T-helper 9 cell (primary cell): ENCODE data around the gene DACH1.

Source experiments
- DNase-seq: peaks from one replicate; pipeline ENCODE4 v3.0.0-alpha.2; 2020

DACH1 gene

DNA sequence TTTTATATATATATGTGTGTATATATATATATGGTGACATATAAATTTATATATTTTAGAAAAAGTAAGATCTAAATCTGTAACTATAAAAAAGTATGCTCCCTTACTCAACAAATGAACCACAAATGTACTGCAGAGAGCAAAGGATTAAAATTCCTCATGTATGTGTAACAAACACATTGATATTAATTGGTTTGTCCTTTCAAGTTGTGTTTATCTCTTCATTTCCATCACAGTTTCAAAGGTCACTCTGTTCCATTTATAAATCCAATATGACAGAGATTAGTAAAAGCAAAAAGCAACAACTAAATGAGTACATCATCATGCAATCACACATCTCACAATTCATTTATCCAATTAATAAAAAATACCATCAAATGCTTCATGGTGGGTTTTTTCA lies 247.9 kb downstream of the DACH1 start:
- no peak for DNase-seq

DNA sequence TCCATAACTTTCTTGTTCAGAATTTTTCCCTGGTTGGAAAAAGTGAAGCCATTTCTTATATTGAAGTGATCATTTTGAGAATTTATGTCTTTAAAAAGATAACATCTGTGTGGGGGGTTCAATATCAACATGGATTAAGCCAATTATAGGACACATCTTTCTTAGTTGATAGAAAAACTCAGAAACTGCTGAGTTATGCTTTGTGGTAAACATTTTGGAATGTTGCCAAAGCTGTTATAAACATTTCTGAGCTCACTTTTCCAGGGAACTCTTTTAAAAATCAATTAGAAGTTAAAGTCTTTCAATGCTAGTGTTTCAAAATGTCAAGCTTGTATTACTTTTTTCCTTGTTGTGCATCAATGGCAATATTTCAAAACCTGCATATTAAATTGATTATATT lies 248.8 kb downstream of the DACH1 start:
- no peak for DNase-seq

DNA sequence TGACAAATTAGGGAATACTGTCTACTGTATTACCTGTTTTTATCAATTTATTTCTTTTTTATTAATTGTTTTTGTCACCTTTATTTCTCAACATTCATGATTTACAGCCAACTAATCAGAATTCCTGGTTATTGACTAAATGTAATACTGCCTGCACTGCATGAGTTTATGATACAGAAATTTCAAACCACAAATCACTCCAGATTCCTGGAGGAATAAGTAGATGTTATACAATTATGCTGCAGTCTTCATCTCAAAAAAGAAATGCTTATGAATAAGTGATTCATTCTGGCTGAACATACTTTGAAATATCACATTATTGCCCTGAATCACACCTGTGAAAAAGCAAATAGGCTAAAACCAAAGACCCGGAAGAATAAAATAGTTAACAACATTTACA lies 249.7 kb downstream of the DACH1 start:
- DNase-seq, result no peak

DNA sequence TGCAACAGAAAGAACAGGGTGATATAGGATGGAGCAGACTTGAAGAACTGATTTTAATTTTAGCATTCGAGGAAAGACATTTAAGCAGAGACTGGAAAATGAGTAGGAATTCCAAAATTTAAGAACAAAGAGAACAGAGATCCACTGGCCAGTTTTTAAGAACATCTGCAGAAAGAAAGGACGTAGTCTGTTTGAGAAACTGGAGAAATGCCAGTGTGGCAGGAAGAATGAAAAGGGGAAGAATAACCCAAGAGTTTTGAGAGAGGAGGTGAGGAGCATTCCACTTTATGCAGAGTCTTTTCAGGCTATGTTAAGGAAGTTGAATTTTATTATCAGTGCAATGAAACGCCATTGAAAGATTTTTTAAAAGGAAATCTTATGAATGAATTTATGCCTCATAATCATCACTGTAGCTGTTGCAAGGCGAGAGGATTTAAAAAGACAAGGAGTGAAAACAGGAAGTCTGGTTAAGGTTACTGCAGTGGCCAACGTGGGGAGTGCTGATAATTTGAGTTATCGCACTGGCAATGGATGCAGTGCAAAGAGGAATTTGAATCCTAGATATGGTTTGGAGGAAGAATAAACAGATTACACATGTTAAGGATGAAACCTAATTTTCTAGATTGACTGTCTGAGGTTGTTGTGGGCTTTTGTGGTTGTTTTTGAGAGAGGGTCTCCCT lies 253.8 kb downstream of the DACH1 start:
- no peak for DNase-seq

DNA sequence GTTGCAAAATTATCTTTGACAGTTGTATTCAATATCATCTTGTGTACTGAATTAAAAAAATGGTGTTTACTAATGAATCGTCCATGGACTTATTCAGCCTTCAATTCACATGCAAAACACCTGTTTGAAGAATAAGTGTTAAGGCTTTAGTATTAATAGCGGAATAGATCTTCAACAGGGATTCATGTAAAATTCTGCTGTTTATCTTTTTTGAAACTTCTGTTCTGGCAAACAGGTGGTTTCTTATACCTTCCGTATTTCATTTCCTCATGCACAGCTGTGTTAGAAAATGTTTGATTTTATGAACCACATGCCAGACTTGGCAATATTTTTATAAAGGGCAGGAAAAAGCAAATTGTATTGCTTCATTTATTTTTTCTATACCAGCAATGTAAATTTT lies 255.7 kb downstream of the DACH1 start:
- DNase-seq, result no peak

DNA sequence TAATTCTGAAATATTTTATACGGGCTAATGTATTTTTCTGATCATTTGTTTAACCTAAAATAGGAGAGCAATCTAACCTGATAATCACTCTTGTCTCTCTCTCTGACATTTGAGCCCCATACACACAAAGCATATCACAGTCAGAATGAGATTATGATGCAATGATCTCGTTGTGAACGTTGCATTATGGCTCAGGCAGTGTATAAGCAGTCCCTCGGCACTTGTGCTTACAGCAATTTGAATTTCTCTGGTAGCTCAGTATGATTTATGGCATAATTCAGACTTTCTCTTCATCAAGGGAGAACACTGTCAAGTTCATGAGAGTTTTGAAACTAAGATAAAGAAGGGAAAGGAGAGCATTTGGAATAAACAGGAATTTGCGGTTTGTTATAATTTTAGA lies 256.1 kb downstream of the DACH1 start:
- DNase-seq, result no peak

DNA sequence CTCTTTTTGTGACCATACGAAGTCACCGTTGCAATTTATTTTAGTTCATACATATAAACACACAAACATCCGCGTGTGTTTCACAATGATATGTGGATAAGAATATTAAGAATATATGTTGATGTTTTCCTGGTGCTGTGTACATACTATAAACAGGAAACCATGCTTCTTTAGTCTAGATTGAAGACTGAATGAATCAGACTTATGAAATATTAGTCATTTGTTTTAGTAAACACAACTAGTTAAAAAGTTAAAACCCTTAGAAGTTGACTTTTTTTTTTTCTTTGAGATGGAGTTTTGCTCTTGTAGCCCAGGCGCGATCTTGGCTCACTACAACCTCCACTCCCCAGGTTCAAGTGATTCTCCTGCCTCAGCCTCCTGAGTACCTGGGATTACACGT lies 257.7 kb downstream of the DACH1 start:
- no peak for DNase-seq

DNA sequence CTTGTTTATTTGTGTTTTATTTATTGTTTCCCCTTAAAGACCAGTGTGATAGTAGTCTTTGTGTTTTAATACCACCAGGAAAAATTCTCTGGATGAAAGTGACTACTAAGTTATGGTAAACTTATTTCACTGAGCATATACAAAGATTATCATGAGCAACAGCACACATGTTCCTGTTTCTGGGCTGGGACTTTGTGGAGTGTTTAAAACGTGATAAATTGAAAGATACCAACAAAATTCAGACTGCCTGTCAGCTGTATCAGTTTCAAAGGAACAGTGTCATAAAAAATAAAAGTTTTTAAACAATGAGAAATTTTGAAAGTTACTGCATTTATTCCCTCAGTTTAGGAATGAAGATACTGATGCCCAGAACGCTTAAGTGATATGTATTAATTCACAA lies 259.4 kb downstream of the DACH1 start:
- DNase-seq, result no peak

DNA sequence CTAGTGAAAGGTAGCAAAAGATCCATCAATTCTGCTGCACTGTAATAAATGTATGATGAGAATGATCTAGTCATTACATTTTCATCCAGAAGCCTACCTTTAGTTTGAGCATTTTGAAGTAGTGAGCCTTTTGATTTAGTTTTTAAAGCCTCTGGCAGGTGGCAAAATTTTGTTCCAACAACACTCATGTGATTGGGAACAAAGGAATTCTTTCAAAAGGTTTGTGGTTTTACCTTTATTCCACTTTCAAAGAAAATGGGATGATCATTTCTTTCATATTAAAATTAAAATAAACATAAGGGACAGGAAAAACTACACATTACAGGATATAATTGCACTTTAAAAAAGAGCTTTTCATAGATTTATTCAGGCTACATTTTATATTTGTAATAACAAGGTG lies 260.2 kb downstream of the DACH1 start:
- DNase-seq, result no peak

DNA sequence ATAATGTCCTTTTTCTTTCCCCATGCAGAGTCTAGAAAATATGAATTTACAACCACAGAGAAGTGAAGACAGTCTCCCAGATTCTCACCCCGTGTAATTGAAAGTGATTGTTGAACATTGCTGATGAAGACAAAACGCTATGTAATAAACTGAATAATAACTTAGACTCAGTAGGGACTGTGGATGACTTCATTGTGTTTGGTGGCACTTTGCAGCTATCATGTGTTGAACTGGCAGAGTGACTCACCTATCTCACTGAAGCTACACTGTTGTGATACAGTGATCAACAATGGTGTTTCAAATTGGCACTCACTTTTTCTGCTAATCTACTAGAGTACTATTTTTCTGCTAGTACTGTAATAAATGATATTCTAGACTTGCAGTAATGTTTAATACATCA lies 261.3 kb downstream of the DACH1 start:
- no peak for DNase-seq

DNA sequence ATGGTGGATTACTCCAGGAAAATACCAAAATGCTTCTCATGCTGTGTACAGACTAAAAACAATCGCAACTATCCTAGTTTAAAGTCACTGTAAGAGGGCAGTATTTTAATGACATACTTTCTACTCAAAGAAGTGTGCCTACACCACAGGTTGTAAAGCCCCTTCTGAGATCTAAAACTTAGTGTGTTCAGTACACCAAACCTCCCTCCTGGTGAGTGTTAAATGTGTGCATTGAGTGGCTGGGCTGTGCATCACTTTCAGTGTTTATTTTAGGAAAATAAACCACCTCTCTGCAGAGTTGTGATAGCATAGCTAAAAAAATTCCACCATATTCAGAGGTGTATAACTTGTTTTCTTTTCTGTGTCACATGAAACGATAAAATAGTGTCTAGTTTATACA lies 263.7 kb downstream of the DACH1 start:
- no peak for DNase-seq

DNA sequence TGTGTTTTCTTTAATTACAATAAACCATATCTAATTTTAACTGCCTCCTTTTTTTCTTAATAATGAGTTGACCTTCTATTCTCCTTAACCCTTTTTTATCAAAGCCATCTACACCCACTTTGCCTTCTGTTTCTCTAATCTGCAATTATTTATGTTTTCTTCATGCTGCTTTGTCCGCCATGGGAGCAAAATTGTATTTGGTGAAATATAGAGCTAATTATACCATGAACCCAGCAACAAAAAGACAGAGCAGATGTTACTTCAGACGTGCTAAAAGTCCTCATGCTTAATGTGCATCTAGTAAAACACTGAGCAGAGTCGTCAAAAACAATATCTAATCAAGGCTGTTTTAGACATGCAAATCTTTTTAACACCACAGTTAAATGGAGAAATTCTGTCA lies 264.7 kb downstream of the DACH1 start:
- DNase-seq, result no peak

DNA sequence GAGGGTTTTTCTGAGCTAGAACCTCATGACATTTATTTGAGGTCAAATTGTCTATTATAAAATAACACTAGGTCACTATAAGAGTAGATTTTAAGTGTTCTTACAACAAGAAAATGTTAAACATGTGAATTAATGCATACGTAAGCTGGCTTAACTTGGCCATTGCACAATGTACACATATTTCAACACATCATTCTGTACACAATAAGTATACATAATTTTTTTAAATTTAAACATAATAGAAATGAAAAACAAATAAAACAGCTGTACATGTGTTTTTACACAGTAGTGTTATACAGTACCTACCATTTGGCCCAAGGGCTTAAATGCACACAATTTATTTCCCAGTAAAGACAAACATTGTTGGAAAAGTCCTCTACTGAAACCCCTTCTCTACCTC lies 269.9 kb downstream of the DACH1 start:
- no peak for DNase-seq

DNA sequence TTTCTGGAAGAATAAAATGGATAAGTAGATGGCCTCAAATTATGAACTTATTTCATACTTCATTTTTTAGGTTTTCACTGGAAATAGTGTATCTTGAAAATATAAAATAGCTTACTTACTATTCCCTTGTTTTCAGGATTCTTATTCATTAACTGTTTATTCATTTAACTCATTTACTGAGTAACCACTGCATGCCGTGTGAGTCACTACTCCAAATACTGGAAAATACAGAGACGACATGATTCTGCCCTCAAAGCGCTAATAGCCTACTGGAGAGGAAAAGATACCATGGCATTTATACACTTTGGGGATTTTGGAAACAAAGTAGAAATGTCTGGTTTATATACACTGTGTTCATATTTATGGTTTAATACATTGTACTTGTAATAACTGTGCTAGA lies 270.9 kb downstream of the DACH1 start:
- DNase-seq, result no peak

DNA sequence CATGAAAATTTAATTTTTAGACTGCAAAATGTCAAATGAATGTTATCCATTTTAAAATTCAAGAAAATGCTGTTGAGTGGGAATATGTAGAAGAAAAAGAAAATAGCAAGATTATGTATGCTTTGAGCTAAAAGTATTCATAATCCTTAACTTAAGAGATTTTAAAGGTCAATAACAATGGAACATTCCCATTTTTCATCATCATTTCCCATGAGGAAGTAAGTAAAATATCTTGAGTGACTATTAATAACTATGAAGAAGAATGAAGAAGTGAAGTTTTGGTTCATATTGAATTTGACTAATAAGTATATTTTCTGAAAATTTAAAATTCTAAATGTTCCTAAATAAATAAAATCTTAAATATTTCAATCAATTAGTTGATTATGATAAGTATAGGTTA lies 273.4 kb downstream of the DACH1 start:
- DNase-seq, result no peak

DNA sequence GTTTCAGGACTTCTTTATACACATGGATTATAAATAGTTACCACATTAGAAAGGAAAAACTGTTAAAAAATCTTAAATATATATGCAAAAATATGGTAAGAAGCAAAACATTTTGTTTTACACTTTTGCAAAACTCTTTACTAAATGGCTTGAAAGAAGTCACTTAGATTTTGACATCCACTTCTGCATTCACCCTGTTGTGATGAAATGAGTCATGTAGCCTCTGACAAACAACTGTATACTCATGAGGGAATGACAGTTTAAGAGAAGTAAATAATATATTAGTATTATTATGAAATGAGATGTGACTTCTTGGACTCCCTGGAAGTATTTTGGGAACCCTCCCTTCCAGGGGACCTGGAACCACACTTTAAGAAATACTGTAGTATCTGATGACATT lies 275.6 kb downstream of the DACH1 start:
- DNase-seq, result no peak

DNA sequence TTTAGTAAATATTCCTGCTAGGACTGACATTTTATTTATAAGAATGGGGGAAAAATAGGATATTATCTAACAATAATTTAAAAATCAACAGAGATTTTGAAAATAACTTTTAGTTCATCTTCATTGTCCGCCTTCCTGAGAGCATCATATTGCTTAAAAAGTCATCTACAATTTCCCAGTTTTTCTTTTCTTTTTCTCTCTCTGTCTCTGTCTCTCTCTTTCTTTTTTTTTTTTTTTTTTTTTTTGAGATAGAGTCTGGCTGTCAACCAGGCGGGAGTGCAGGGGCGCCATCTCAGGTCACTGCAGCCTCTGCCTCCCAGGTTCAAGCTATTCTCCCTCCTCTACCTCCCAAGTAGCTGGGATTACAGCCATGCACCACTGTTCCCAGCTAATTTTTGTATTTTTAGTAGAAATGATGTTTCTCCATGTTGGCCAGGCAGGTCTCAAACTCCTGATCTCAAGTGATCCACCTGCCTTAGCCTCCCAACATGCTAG lies 276.3 kb downstream of the DACH1 start:
- DNase-seq, result no peak

DNA sequence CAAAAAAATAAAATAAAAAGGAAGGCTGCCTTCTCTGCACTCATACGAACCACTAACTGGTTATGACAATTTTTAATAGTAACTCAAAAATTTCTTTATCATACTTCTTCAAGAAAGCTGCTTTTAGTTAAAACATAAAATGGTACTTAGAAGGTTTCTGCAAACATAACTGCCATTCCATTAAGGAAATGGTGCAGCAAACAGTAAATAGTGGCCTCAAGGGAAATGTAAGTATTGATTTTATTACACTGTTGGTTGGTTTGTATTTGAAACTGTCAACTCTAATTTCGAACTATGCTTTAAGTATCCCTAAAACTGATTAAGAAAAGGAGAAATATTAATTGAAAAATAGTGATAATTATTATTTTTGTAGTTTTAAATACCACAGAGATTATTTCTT lies 278.0 kb downstream of the DACH1 start:
- no peak for DNase-seq

DNA sequence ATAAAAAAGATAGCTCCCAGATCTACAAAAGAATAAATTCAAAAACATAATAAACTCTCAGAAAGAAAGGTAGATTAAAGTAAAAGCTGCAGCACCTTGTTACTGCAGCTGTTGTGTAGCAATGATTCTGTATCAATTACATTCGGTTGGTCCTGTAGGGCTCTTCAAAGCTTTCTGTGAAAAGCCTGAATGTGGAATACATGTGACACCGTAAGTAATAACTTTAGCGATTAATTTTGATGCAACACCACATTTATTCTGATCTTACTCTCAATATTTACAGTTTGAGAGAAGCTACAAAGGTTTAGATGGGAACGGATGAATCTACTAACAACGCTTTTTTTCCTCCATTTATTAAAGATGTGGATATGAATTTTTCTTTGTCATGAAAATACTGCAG lies 279.2 kb downstream of the DACH1 start:
- DNase-seq, result no peak

DNA sequence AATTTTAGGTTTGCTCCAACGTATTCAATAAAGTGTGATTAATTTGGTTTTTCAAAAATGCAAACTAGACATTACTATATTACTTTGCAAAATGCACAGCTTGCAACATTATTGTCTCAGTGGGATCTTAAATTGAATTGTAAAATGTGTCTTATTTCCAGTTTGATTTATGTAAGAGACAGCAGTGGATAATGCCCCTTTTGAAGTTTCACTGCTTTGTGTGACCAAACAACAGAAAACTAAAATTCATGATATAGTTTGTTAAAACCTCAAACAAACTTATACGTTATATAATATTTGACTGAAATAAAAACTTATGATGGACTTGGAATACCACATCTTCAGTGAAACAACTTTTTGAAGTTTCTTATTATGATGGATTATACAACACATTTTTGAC lies 279.8 kb downstream of the DACH1 start:
- no peak for DNase-seq

DNA sequence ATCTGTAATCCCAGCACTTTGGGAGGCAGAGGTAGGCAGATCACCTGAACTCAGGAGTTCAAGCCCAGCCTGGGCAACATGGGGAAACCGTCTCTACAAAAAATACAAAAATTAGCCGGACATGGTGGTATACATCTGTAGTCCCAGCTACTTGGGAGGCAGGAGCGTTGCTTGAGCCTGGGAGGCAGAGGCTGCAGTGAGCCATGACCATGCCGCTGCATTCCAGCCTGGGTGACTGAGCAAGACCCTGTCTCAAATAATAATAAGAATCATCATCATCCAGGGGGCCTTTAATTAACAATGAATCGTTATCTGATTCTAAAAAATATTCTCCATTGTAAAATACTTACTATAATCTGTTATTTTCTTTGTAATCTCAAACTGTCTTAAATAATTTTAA lies 283.4 kb downstream of the DACH1 start:
- no peak for DNase-seq

DNA sequence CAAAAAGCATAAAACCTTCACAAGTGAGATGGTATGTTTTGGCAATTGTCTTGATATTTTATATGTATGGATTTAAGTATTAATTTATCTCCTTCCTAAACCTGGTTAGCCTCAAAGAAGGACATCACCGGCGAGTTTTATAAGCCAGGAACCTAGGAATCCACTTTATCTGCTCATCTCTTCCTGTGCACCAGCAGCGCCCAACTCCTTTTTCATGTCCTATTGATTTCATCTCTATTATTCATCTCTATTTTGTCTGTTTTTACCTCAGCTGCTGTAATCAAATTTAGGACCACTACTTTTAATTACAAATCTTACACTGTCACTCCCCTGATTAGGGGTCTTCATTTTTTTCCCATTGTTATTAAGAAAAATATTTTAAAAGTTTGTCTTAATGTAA lies 286.4 kb downstream of the DACH1 start:
- no peak for DNase-seq

DNA sequence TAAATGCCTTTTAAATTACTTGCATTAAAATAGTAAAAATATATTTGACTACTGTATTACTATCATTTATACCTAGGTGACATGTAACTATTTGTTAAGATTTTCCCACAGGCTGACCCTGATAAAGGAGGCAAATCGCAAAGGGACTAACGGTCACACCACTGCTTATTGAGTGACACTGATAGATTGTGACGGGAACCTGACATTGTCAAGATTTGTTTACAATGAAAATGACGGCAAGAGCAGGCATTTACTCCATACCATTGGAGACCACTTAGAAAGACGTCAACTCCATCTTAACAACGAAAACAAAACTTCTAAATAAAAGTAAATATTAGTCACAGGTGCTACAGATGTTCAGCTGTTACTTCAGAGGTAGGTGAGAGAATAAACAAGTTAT lies 289.0 kb downstream of the DACH1 start:
- DNase-seq, result no peak

DNA sequence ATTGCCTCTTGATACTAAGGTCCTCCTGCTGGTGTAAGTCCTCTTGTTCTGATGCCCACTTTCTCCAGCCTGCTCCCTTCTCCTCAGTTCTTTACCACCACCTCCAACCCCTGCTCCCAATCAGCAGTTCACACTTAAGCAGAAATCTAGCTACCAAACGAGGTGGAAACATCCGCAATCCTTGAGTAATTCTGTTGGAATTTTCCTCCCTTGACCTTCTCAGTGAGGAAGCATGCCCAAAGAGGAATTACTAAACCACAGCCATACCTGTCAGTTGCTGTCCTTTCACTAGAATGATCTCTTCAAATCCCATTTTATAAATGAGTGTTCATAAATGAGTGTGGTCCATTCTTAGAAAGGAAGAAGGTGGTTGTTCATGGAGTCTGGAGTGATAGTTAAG lies 289.9 kb downstream of the DACH1 start:
- no peak for DNase-seq

DNA sequence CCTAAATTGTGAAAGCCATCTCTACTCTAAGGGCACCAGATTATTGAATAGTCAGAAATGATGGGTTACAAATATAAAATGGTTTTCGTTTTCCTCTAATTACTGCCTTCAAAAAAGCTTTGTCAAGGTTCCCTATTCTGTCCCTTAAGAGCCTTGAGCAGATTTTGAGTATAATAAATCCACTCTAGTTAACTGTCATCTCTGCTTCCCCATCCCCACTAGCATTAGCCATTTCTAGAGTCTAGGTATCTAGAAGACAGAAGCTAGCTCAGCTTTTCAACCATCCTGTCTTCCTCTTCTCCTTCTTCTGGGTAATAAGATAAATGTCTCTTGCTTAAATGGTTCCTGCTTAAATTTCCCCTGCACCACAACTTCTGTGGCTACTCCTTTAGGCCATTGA lies 290.4 kb downstream of the DACH1 start:
- DNase-seq, result no peak

DNA sequence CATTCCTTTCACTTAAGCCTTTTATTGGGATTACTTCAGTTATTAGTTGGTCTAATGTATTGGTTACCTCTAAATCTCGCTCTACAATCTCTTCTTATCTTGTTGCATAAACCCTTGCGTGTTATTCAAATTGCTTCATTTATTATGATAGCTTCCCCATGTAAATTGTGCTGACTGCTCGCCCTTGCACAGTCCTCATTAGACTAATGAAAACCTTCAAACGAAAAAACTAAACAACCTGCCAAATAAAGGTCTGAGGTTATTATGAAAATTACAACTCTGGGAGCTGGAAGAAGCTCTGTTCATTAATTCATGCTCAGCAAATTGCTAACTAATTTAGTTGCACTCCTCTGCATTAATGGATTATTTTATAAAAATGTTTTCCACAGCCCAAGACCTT lies 320.1 kb downstream of the DACH1 start:
- DNase-seq, result no peak
